Measurements from ENCODE around the gene ADAM12. TPM values are rescaled to one million over a fixed set of nuclear protein-coding genes. Genes with fewer than 3 reads are reported as not detected.

The ADAM12 gene
- polyA plus RNA-seq, 3 donors = 0.05 TPM; not detected in 2

- no CpG with 5 or more reads among the region's 1 CpG for WGBS (ENCODE audit: insufficient coverage)
- no peak overlapping the region for H2AFZ ChIP-seq (ENCODE audit: insufficient read depth, low read depth, low read length, poor library complexity, severe bottlenecking)
- no peak overlapping the region for H3K27ac ChIP-seq (ENCODE audit: low read depth in 1 of 2, low read length in 2 of 2)
- Mint-ChIP-seq H3K36me3 (no peaks in the 10 kb centered on the region), H3K27me3 (ENCODE audit: low read depth in 3 of 3) (peaks cover 5 to 13% (median 10%) of the 10 kb centered on the region in 3 donors), H3K4me3 (no peak overlapping the region), H3K4me1 (no peaks in the 10 kb centered on the region), H3K9me3 (peaks cover 0 to 4% (median 0%) of the 10 kb centered on the region in 7 donors), H3K27ac (no peak overlapping the region)
- H3K79me2 ChIP-seq (ENCODE audit: insufficient read depth, low read length) = no peaks in the 10 kb centered on the region
- no peak for TF ChIP-seq CTCF (IDR thresholded peaks at IDR 0.05)
- intact Hi-C loops (cut with micrococcal nuclease) = no loop called here
- H3K9ac ChIP-seq (ENCODE audit: insufficient read depth, low read length, poor library complexity, severe bottlenecking) = no peak overlapping the region
- H3K4me3 ChIP-seq (replicated peaks in 1 of 3; ENCODE audit: low read depth in 2 of 3, low read length in 3 of 3) = no peak overlapping the region
- no peaks in the 10 kb centered on the region for H3K27me3 ChIP-seq (ENCODE audit: control insufficient read depth in 2 of 2, insufficient read depth in 2 of 2, low read length in 2 of 2)
- DNase-seq = no peak
- H3K4me1 ChIP-seq (ENCODE audit: control insufficient read depth in 1 of 2, insufficient read depth in 2 of 2, low read length in 2 of 2) = no peaks in the 10 kb centered on the region
- H3K36me3 ChIP-seq (replicated peaks in 1 of 2; ENCODE audit: control insufficient read depth in 1 of 2, insufficient read depth in 2 of 2, low read length in 2 of 2) = no peaks in the 10 kb centered on the region
- H4K20me1 ChIP-seq (ENCODE audit: insufficient read depth, low read length) = no peaks in the 10 kb centered on the region
- H3K9me3 ChIP-seq (replicated peaks in 1 of 2; ENCODE audit: control insufficient read depth in 1 of 2, insufficient read depth in 1 of 2, low read length in 2 of 2) = no peaks in the 10 kb centered on the region
- H3K4me2 ChIP-seq (replicated peaks; ENCODE audit: extremely low read depth, low read length, poor library complexity, severe bottlenecking) = no peak overlapping the region
These were observed 180.4 kb downstream of the ADAM12 start for GRCh38 chr10:126207851-126208250.

GRCh38 chr10:126207313-126207771, 180.9 kb downstream of the ADAM12 start:
- Histone ChIP-seq H2AFZ (ENCODE audit: insufficient read depth, low read depth, low read length, poor library complexity, severe bottlenecking) (no peak overlapping the region), H3K4me1 (ENCODE audit: control insufficient read depth in 1 of 2, insufficient read depth in 2 of 2, low read length in 2 of 2) (no peaks in the 10 kb centered on the region), H3K9me3 (replicated peaks in 1 of 2; ENCODE audit: control insufficient read depth in 1 of 2, insufficient read depth in 1 of 2, low read length in 2 of 2) (no peaks in the 10 kb centered on the region), H3K27ac (ENCODE audit: low read depth in 1 of 2, low read length in 2 of 2) (no peak overlapping the region), H3K27me3 (ENCODE audit: control insufficient read depth in 2 of 2, insufficient read depth in 2 of 2, low read length in 2 of 2) (no peaks in the 10 kb centered on the region), H3K4me3 (replicated peaks in 1 of 3; ENCODE audit: low read depth in 2 of 3, low read length in 3 of 3) (no peak overlapping the region), H3K79me2 (ENCODE audit: insufficient read depth, low read length) (no peaks in the 10 kb centered on the region), H3K4me2 (replicated peaks; ENCODE audit: extremely low read depth, low read length, poor library complexity, severe bottlenecking) (no peak overlapping the region), H3K9ac (ENCODE audit: insufficient read depth, low read length, poor library complexity, severe bottlenecking) (no peak overlapping the region), H4K20me1 (ENCODE audit: insufficient read depth, low read length) (no peaks in the 10 kb centered on the region), H3K36me3 (replicated peaks in 1 of 2; ENCODE audit: control insufficient read depth in 1 of 2, insufficient read depth in 2 of 2, low read length in 2 of 2) (no peaks in the 10 kb centered on the region)
- H3K4me1 Mint-ChIP-seq = no peaks in the 10 kb centered on the region
- peaks cover 7 to 13% (median 8%) of the 10 kb centered on the region in 3 donors for H3K27me3 Mint-ChIP-seq (ENCODE audit: low read depth in 3 of 3)
- H3K9me3 Mint-ChIP-seq = peaks cover 0 to 4% (median 0%) of the 10 kb centered on the region in 7 donors
- H3K27ac Mint-ChIP-seq = no peak overlapping the region
- H3K36me3 Mint-ChIP-seq = no peaks in the 10 kb centered on the region
- DNase-seq = no peak
- intact Hi-C loops (cut with micrococcal nuclease) = no loop called here
- no peak for TF ChIP-seq CTCF (IDR thresholded peaks at IDR 0.05)
- no CpG with 5 or more reads among the region's 3 CpGs for WGBS (ENCODE audit: insufficient coverage)
- H3K4me3 Mint-ChIP-seq = no peak overlapping the region
